HEK293T (cell line): ENCODE results near the gene ZIC1.

ENCODE experiments used
- CTCF ChIA-PET: fragments of 350-600 bp; formaldehyde crosslinking; extraction: SDS; loops from one replicate; lab custom pipeline; 2021; ENCODE audit warnings: antibody characterized with exemption, inconsistent platforms; lab: Yijun Ruan, JAX
- POLR2A ChIA-PET: fragments of 350-600 bp; formaldehyde crosslinking; extraction: SDS; loops from one replicate; lab custom pipeline; 2020; ENCODE audit warnings: antibody characterized with exemption, inconsistent platforms; lab: Yijun Ruan, JAX
- DNase-seq: peaks from one replicate; pipeline ENCODE4 v3.0.0; 2012; ENCODE audit warnings: mixed read lengths; ENCODE audit errors: extremely low spot score
- ARNT ChIP-seq: fragments of 450-650 bp; IDR thresholded peaks from 2 replicates; pipeline ENCODE4 v1.6.1; 2017; ENCODE audit warnings: mild to moderate bottlenecking
- BHLHE40 ChIP-seq: fragments of 450-650 bp; IDR thresholded peaks from 2 replicates; pipeline ENCODE4 v1.6.1; 2016; ENCODE audit warnings: mild to moderate bottlenecking, moderate library complexity, borderline replicate concordance
- CTBP1 ChIP-seq: fragments of 450-650 bp; IDR thresholded peaks from 2 replicates; pipeline ENCODE4 v1.6.1; 2016; ENCODE audit warnings: borderline replicate concordance
- ELF4 ChIP-seq: fragments of 450-650 bp; IDR thresholded peaks from 2 replicates; pipeline ENCODE4 v1.6.1; 2017; ENCODE audit warnings: antibody characterized with exemption
- FOXA1 ChIP-seq: fragments of 450-650 bp; IDR thresholded peaks from 2 replicates; pipeline ENCODE4 v1.6.1; 2016; ENCODE audit warnings: mild to moderate bottlenecking
- FOXK2 ChIP-seq: fragments of 450-650 bp; IDR thresholded peaks from 2 replicates; pipeline ENCODE4 v1.6.1; 2016; ENCODE audit warnings: mild to moderate bottlenecking
- FOXM1 ChIP-seq: fragments of 450-650 bp; IDR thresholded peaks from 2 replicates; pipeline ENCODE4 v1.6.1; 2017; ENCODE audit warnings: mild to moderate bottlenecking, borderline replicate concordance
- HDGF ChIP-seq: fragments of 450-650 bp; IDR thresholded peaks from 2 replicates; pipeline ENCODE4 v1.6.1; 2017; ENCODE audit warnings: antibody characterized with exemption, borderline replicate concordance
- L3MBTL2 ChIP-seq: fragments of 450-650 bp; conservative IDR thresholded peaks from 2 replicates; pipeline ENCODE4 v1.6.1; 2016; ENCODE audit warnings: mild to moderate bottlenecking
- LEF1 ChIP-seq: fragments of 450-650 bp; IDR thresholded peaks from 2 replicates; pipeline ENCODE4 v1.6.1; 2017; ENCODE audit warnings: mild to moderate bottlenecking, borderline replicate concordance
- NFRKB ChIP-seq: fragments of 450-650 bp; IDR thresholded peaks from 2 replicates; pipeline ENCODE4 v1.6.1; 2016; ENCODE audit warnings: mild to moderate bottlenecking, moderate library complexity
- PKNOX1 ChIP-seq: fragments of 450-650 bp; IDR thresholded peaks from 2 replicates; pipeline ENCODE4 v1.6.1; 2016
- SP1 ChIP-seq: fragments of 450-650 bp; IDR thresholded peaks from 2 replicates; pipeline ENCODE4 v1.6.1; 2017
- SUZ12 ChIP-seq: fragments of 450-650 bp; IDR thresholded peaks from 2 replicates; pipeline ENCODE4 v1.6.1; 2016; ENCODE audit warnings: mild to moderate bottlenecking
- TARDBP ChIP-seq: fragments of 450-650 bp; IDR thresholded peaks from 2 replicates; pipeline ENCODE4 v1.6.1; 2016
- ZNF384 ChIP-seq: fragments of 450-650 bp; IDR thresholded peaks from 2 replicates; pipeline ENCODE4 v1.6.1; 2016

Gene ZIC1

GRCh38 chr3:147426931-147427330, 17.8 kb downstream of the ZIC1 start:
- POLR2A ChIA-PET: no interaction called here

GRCh38 chr3:147427746-147428145, 18.6 kb downstream of the ZIC1 start:
- POLR2A ChIA-PET: no interaction called here

More at GRCh38 chr3:147426931-147427330, 17.8 kb downstream of the ZIC1 start:
- CTCF ChIA-PET: no interaction called here
- DNase-seq: no peak
- TF ChIP-seq BHLHE40: no peak
- no peak for TF ChIP-seq PKNOX1
- TF ChIP-seq HDGF: no peak
- TF ChIP-seq FOXK2: no peak
- TF ChIP-seq L3MBTL2: no peak
- TF ChIP-seq ZNF384: no peak
- no peak for TF ChIP-seq NFRKB
- TF ChIP-seq ELF4: no peak
- TF ChIP-seq SP1: no peak
- TF ChIP-seq SUZ12: no peak
- no peak for TF ChIP-seq ARNT
- no peak for TF ChIP-seq FOXA1

GRCh38 chr3:147428326-147428725, 19.2 kb downstream of the ZIC1 start:
- ChIA-PET CTCF (no interaction called here), POLR2A (no interaction called here)
- TF ChIP-seq NFRKB: no peak
- no peak for TF ChIP-seq LEF1
- no peak for TF ChIP-seq SP1
- no peak for TF ChIP-seq BHLHE40
- TF ChIP-seq L3MBTL2: no peak
- no peak for TF ChIP-seq FOXM1
- no peak for TF ChIP-seq ARNT
- TF ChIP-seq FOXK2: no peak
- TF ChIP-seq FOXA1: no peak
- TF ChIP-seq SUZ12: no peak
- TF ChIP-seq ZNF384: no peak
- TF ChIP-seq ELF4: no peak
- no peak for TF ChIP-seq TARDBP
- no peak for TF ChIP-seq CTBP1
- no peak for TF ChIP-seq PKNOX1
- TF ChIP-seq HDGF: no peak
- DNase-seq: no peak

More at GRCh38 chr3:147427746-147428145, 18.6 kb downstream of the ZIC1 start:
- TF ChIP-seq FOXM1: no peak
- TF ChIP-seq L3MBTL2: no peak
- no peak for TF ChIP-seq FOXK2
- TF ChIP-seq LEF1: no peak
- TF ChIP-seq SP1: no peak
- TF ChIP-seq FOXA1: no peak
- no peak for TF ChIP-seq TARDBP
- TF ChIP-seq ARNT: no peak
- no peak for TF ChIP-seq NFRKB
- CTCF ChIA-PET: no interaction called here
- DNase-seq: no peak

GRCh38 chr3:147428754-147429153, 19.6 kb downstream of the ZIC1 start:
- POLR2A ChIA-PET: no interaction called here

GRCh38 chr3:147431751-147432150, 22.6 kb downstream of the ZIC1 start:
- DNase-seq: no peak
- ChIA-PET POLR2A (no interaction called here), CTCF (no interaction called here)
- TF ChIP-seq CTBP1 (no peak), BHLHE40 (no peak), TARDBP (no peak), ELF4 (no peak), LEF1 (no peak), ZNF384 (no peak), SUZ12 (no peak), NFRKB (no peak), FOXA1 (no peak), PKNOX1 (no peak), L3MBTL2 (no peak), SP1 (no peak), ARNT (no peak), HDGF (no peak), FOXM1 (no peak), FOXK2 (no peak)

More at GRCh38 chr3:147428754-147429153, 19.6 kb downstream of the ZIC1 start:
- CTCF ChIA-PET: no interaction called here
- no peak for DNase-seq
- TF ChIP-seq PKNOX1 (no peak), HDGF (no peak)

- DNase-seq: no peak
- ChIA-PET CTCF (no interaction called here), POLR2A (no interaction called here)
- no peak for TF ChIP-seq NFRKB
- no peak for TF ChIP-seq FOXK2
- TF ChIP-seq LEF1: no peak
- TF ChIP-seq FOXA1: no peak
- TF ChIP-seq HDGF: no peak
Observed at GRCh38 chr3:147447224-147447623, 38.1 kb downstream of the ZIC1 start.
